ENCODE results near the gene CASP6.
"Not testable (repeated sequence)": the region's sequence is repeated elsewhere in the genome, so short reads cannot be mapped to it uniquely, and the experiment has no call there.

CASP6 gene

DNA sequence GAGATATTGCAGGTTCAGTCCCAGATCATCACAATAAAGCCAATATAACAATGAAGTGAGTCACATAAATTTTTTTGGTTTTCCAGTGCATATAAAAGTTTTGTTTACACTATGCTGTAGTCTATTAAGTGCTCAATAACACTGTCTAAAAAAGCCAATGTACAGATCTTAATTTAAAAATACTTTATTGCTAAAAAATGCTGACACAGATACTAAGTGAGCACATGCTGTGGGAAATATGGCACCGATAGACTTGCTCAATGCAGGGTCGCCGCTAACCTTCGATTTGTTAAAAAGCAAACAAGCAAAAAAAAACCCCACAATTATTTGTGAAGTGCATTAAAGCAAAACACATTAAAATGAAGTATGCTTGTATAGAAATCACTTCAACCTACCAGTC, 16.4 kb upstream of the CASP6 start:
- no peak for DNase-seq (ENCODE audit: low read depth in 2 of 2)

- DNase-seq (ENCODE audit: low read depth in 2 of 2), result no peak
Observed at GRCh38 chr4:109718759-109719158, 15.5 kb upstream of the CASP6 start.

GRCh38 chr4:109713500-109713899, 10.3 kb upstream of the CASP6 start:
- DNase-seq (ENCODE audit: low read depth in 2 of 2), result no peak

DNA sequence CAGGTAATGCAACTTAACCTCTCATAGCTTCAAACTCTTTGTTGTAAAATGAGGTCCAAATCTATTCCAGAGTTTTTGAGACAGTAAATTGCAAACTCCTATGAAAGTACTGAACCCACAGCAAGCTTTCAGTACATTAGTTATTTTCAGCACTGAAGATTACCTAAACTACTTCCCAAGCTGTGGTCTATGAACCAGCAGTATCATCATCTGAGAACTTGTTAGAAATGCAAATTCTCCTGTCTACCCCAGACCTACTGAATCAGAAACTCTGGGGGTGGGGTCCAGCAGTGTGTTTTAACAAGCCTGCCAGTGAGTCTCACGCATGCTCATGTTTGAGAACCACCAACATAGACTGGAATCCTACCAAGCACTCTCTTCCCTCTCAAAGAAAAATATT, 5.7 kb upstream of the CASP6 start:
- DNase-seq (ENCODE audit: low read depth in 2 of 2), result no peak

DNA sequence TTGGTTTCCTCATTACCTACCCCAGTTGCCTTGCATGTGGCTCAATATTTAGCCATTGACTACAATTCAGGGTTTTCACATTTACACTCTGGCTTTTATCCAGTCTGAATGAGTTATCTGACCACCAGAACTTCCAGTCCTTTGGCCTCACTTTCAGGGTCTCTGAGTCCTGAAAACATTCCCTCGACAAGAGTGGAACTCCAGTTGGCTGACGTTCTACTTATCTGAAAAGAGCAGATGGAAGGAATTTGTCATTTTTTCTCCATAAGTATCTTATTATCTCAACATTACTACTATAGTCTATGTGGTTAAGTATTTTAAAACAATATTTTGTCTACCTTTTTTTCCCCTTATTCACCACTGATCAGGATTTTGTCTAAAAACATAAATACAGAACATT, 5.2 kb upstream of the CASP6 start:
- DNase-seq (ENCODE audit: low read depth in 2 of 2), result no peak

DNA sequence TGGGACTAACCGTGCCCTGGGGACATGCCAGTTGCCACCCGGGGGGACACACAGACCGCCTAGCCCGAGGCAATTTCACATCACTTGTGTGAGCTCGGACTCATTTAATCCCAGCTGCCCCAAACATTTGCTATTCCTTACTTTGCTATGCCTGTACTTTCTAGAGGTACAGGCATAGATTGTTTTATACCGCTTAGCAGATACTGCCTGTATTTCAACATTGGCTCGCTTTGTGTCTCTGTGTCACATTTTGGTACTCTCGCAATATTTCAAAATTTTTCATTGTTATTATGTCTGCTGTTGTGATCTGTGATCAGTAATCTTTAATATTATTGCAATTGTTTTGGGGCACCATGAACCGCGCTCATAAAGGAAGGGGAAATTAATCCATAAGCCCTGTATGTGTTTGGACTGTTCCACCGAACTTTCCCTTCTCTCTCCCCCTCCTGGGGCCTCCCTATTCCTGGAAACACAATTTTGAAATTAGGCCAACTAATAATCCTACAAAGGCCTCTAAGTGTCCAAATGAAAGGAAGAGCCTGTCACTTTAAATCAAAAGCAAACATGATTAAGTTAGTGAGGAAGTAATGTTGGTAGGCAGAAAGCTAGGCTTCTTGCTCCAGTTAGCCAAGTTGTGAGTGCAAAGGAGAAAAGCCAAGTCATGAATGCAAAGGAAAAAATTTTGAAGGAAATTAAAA, 568 bp upstream of the CASP6 start:
- DNase-seq (ENCODE audit: low read depth in 2 of 2), result no peak

DNA sequence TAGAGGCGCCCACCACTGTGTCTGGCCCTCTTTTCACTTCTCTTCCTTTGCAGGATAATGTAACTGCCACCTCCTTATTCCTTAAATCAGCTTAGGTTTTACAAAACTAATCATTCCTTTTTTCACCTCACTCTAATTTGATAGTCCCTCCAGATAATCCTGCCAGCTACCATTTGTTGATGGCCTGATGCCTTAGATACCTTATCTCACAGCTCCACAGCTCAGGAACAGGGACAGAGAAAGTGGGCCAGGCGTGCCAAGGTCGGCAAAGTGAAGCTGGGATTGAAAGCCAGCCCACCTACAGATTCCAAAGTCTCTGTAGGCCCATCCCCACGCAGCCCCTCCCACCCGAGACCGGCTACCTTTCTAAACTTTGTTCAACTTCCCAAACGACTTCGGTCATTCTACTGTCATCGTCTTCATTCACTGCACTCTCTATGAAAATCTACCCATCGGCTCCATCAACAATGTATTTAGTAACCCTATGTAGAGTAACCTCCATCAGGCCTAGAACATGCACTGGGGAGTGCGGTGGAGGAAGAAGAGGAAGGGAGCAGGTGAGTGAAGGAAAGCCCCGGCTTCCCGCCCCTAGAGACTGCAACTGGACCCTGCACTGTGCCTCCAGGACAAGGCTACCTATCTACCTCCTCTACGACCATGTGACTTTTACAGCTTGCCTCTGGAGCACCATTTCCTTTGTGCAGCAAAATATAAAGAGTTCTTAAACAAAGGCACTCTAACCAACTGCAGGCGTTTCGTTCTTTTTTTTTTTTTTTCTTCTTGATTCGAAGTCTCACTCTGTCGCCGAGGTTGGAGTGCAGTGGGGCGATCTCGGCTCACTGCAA, 1.5 kb downstream of the CASP6 start:
- DNase-seq (ENCODE audit: low read depth in 2 of 2), result no peak

- no peak for DNase-seq (ENCODE audit: low read depth in 2 of 2)
Observed at GRCh38 chr4:109699553-109700225, 3.6 kb downstream of the CASP6 start.

GRCh38 chr4:109698656-109699055, 4.6 kb downstream of the CASP6 start:
- no peak for DNase-seq (ENCODE audit: low read depth in 2 of 2)

GRCh38 chr4:109691411-109691920, 11.8 kb downstream of the CASP6 start:
- no peak for DNase-seq (ENCODE audit: low read depth in 2 of 2)

- DNase-seq (ENCODE audit: low read depth in 2 of 2), result no peak
Observed at GRCh38 chr4:109690690-109691410, 12.4 kb downstream of the CASP6 start.

GRCh38 chr4:109684727-109685126, 18.5 kb downstream of the CASP6 start:
- no peak for DNase-seq (ENCODE audit: low read depth in 2 of 2)

- DNase-seq (ENCODE audit: low read depth in 2 of 2), result no peak
Observed at GRCh38 chr4:109683621-109684253, 19.5 kb downstream of the CASP6 start.

- DNase-seq (ENCODE audit: low read depth in 2 of 2), result no peak
Observed at GRCh38 chr4:109682875-109683274, 20.4 kb downstream of the CASP6 start.

GRCh38 chr4:109678925-109679324, 24.3 kb downstream of the CASP6 start:
- not testable (repeated sequence) for DNase-seq (ENCODE audit: low read depth in 2 of 2)

GRCh38 chr4:109678472-109678871, 24.8 kb downstream of the CASP6 start:
- DNase-seq (ENCODE audit: low read depth in 2 of 2), result not testable (repeated sequence)

DNA sequence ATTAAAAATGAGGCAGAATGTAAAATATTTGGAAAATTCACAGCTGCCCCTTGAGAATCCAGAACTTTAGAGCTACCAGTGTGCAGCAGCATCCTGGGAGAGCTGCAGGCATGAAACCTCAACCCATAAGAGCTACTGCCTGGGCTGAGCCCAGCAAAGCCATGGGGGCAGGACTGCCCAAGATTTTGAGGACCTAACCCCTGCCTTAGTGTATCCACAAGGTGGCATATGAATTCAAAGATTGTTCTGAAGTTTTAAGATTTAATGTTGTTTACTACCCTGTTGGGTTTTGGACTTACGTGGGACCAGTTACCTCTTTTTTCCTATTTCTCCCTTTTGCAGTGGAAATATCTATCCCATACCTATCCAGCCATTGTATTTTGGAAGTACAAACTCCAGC, 26.4 kb downstream of the CASP6 start:
- DNase-seq (ENCODE audit: low read depth in 2 of 2), result no peak

- no peak for DNase-seq (ENCODE audit: low read depth in 2 of 2)
Observed at GRCh38 chr4:109675843-109676242, 27.4 kb downstream of the CASP6 start.

- no peak for DNase-seq (ENCODE audit: low read depth in 2 of 2)
Observed at GRCh38 chr4:109675181-109675580, 28.1 kb downstream of the CASP6 start.

GRCh38 chr4:109673303-109673702, 29.9 kb downstream of the CASP6 start:
- DNase-seq (ENCODE audit: low read depth in 2 of 2), result no peak
